Type B pancreatic cell (in vitro differentiated cells): ENCODE results near the gene MN1. TPM values are rescaled to one million over a fixed set of nuclear protein-coding genes. Genes with fewer than 3 reads are reported as not detected.

Experiments used
- DNase-seq: peaks from one replicate; pipeline ENCODE4 v3.0.0; 2021; ENCODE audit warnings: mixed read lengths; ENCODE audit not compliant: unreplicated experiment; ENCODE audit errors: extremely low spot score
- H3K27ac Mint-ChIP-seq: 2 replicates; pipeline ENCODE4 v1.8.0; 2021; ENCODE audit warnings: mild to moderate bottlenecking, mixed read lengths
- H3K27me3 Mint-ChIP-seq: 2 replicates; pipeline ENCODE4 v1.8.0; 2021; ENCODE audit warnings: mixed read lengths
- H3K36me3 Mint-ChIP-seq: 2 replicates; pipeline ENCODE4 v1.8.0; 2021; ENCODE audit warnings: mixed read lengths
- H3K4me1 Mint-ChIP-seq: one replicate; pipeline ENCODE4 v1.8.0; 2021; ENCODE audit warnings: mixed read lengths; ENCODE audit not compliant: unreplicated experiment
- H3K4me3 Mint-ChIP-seq: 2 replicates; pipeline ENCODE4 v1.8.0; 2021; ENCODE audit warnings: mild to moderate bottlenecking, mixed read lengths
- H3K9me3 Mint-ChIP-seq: 2 replicates; pipeline ENCODE4 v1.8.0; 2021; ENCODE audit warnings: mixed read lengths
- CTCF ChIP-seq: fragments of 200-600 bp; sonication (generic); conservative IDR thresholded peaks from 2 replicates; pipeline ENCODE4 v1.5.0; 2021; ENCODE audit warnings: antibody characterized with exemption, mild to moderate bottlenecking
- total RNA-seq: library from RNA; stranded (reverse); gene quantifications from 2 replicates; pipeline ENCODE4 v1.2.1, GENCODE V29; 2021; ENCODE audit warnings: low replicate concordance

MN1 gene
- total RNA-seq, 1 donor from 2014 or later, result 17.0 TPM

GRCh38 chr22:27718186-27719035 is 83.1 kb downstream of the MN1 start:
- peak overlapping the region; percentile 98 for H3K27ac Mint-ChIP-seq
- no peak for TF ChIP-seq CTCF
- H3K4me1 Mint-ChIP-seq, result peaks cover 25% of the 10 kb centered on the region
- peaks cover 10% of the 10 kb centered on the region for H3K27me3 Mint-ChIP-seq
- H3K9me3 Mint-ChIP-seq, result peaks cover 9% of the 10 kb centered on the region
- no peak for DNase-seq
- H3K36me3 Mint-ChIP-seq, result no peaks in the 10 kb centered on the region
- H3K4me3 Mint-ChIP-seq, result peak overlapping the region; percentile 54

GRCh38 chr22:27717094-27717493 is 84.5 kb downstream of the MN1 start:
- Mint-ChIP-seq H3K4me1 (peaks cover 32% of the 10 kb centered on the region), H3K36me3 (no peaks in the 10 kb centered on the region), H3K4me3 (no peak overlapping the region), H3K27ac (peak overlapping the region; percentile 74), H3K9me3 (peaks cover 3% of the 10 kb centered on the region), H3K27me3 (peaks cover 8% of the 10 kb centered on the region)
- no peak for TF ChIP-seq CTCF
- no peak for DNase-seq

GRCh38 chr22:27716074-27716473 is 85.5 kb downstream of the MN1 start:
- no peak overlapping the region for H3K27ac Mint-ChIP-seq
- no peak for DNase-seq
- peaks cover 3% of the 10 kb centered on the region for H3K9me3 Mint-ChIP-seq
- no peaks in the 10 kb centered on the region for H3K36me3 Mint-ChIP-seq
- no peak overlapping the region for H3K4me3 Mint-ChIP-seq
- TF ChIP-seq CTCF, result no peak
- H3K4me1 Mint-ChIP-seq, result peaks cover 32% of the 10 kb centered on the region
- H3K27me3 Mint-ChIP-seq, result peaks cover 8% of the 10 kb centered on the region

DNA sequence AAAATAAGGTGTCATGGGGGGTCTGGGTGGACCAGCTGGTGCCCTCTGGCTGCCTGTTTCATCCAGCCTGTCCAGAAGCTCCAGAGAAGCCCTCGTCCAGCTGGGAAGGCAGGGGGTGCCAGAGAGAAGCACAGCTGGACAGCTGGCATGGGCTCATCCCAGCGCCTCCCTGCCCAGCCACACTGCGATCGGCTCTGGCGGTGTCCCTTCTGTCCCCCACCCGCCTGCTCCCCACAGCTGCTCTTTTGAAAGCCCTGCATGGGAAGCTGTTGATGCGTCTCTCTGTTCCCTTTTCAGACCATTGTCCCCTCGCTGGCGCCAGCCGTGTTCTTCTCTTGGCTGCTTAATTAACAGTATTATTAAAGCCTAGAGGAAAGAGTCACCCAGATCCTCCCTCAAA is 86.5 kb downstream of the MN1 start:
- no peak for DNase-seq
- H3K9me3 Mint-ChIP-seq, result peaks cover 3% of the 10 kb centered on the region
- no peak overlapping the region for H3K4me3 Mint-ChIP-seq
- H3K4me1 Mint-ChIP-seq, result peaks cover 32% of the 10 kb centered on the region
- H3K27ac Mint-ChIP-seq, result no peak overlapping the region
- no peak for TF ChIP-seq CTCF
- no peaks in the 10 kb centered on the region for H3K36me3 Mint-ChIP-seq
- H3K27me3 Mint-ChIP-seq, result peaks cover 14% of the 10 kb centered on the region

GRCh38 chr22:27714068-27714467 is 87.5 kb downstream of the MN1 start:
- Mint-ChIP-seq H3K36me3 (no peaks in the 10 kb centered on the region), H3K9me3 (peaks cover 3% of the 10 kb centered on the region), H3K27ac (no peak overlapping the region), H3K4me1 (peaks cover 26% of the 10 kb centered on the region), H3K27me3 (peaks cover 17% of the 10 kb centered on the region), H3K4me3 (no peak overlapping the region)
- DNase-seq, result no peak
- TF ChIP-seq CTCF, result no peak
